ENCODE results near the gene TMEM269. TPM values are rescaled to one million over a fixed set of nuclear protein-coding genes. Genes with fewer than 3 reads are reported as not detected.

Gene TMEM269
- total RNA-seq, 1 experiment from 2014 or later: 0.68 TPM

GRCh38 chr1:42742617-42743316, 42.0 kb upstream of the TMEM269 start:
- POLR2A ChIA-PET: no interaction called here
- CTCF ChIA-PET: interaction anchor here (1.6 kb wide), 1 partner anchor 165 kb away, joined by 4 read pairs; no protein-coding TSS in a partner anchor
- H3K27me3 ChIP-seq (replicated peaks; ENCODE audit: control insufficient read depth, insufficient read depth, low read length): no peaks in the 10 kb centered on the region
- Mint-ChIP-seq H3K9me3 (ENCODE audit: unreplicated experiment) (no peaks in the 10 kb centered on the region), H3K4me3 (ENCODE audit: unreplicated experiment) (no peak overlapping the region), H3K36me3 (ENCODE audit: insufficient read depth, unreplicated experiment) (no peaks in the 10 kb centered on the region), H3K27ac (ENCODE audit: unreplicated experiment) (no peak overlapping the region), H3K4me1 (ENCODE audit: low read depth, unreplicated experiment) (peaks cover 9% of the 10 kb centered on the region), H3K27me3 (ENCODE audit: insufficient read depth, unreplicated experiment) (no peaks in the 10 kb centered on the region)
- H3K4me1 ChIP-seq: peaks cover 14% of the 10 kb centered on the region
- no peaks in the 10 kb centered on the region for H3K36me3 ChIP-seq (ENCODE audit: control insufficient read depth, insufficient read depth, low read length)
- no peaks in the 10 kb centered on the region for H3K9me3 ChIP-seq
- DNase-seq: peak in 1 of 2 experiments; percentile 10
- TF ChIP-seq CTCF (IDR thresholded peaks at IDR 0.05; ENCODE audit: insufficient read depth in 1 of 2, low read depth in 1 of 2, low read length in 1 of 2, severe bottlenecking in 1 of 2, unreplicated experiment in 1 of 2): no peak
- intact Hi-C loops (cut with micrococcal nuclease; ENCODE audit: unreplicated experiment): no loop called here
- BruUV-seq (replicated peaks): no TSS peak
- H3K4me3 ChIP-seq (ENCODE audit: low read depth, low read length): no peak overlapping the region

- H3K9me3 Mint-ChIP-seq (ENCODE audit: unreplicated experiment): no peaks in the 10 kb centered on the region
- Histone ChIP-seq H3K36me3 (ENCODE audit: control insufficient read depth, insufficient read depth, low read length) (no peaks in the 10 kb centered on the region), H3K4me1 (peaks cover 14% of the 10 kb centered on the region), H3K27me3 (replicated peaks; ENCODE audit: control insufficient read depth, insufficient read depth, low read length) (no peaks in the 10 kb centered on the region), H3K9me3 (no peaks in the 10 kb centered on the region), H3K4me3 (ENCODE audit: low read depth, low read length) (no peak overlapping the region)
- CTCF ChIA-PET: interaction anchor here (1.6 kb wide), 1 partner anchor 165 kb away, joined by 4 read pairs; no protein-coding TSS in a partner anchor
- POLR2A ChIA-PET: no interaction called here
- no peak overlapping the region for H3K4me3 Mint-ChIP-seq (ENCODE audit: unreplicated experiment)
- no peaks in the 10 kb centered on the region for H3K36me3 Mint-ChIP-seq (ENCODE audit: insufficient read depth, unreplicated experiment)
- no peak for TF ChIP-seq CTCF (IDR thresholded peaks at IDR 0.05; ENCODE audit: insufficient read depth in 1 of 2, low read depth in 1 of 2, low read length in 1 of 2, severe bottlenecking in 1 of 2, unreplicated experiment in 1 of 2)
- H3K27me3 Mint-ChIP-seq (ENCODE audit: insufficient read depth, unreplicated experiment): no peaks in the 10 kb centered on the region
- peak in 1 of 2 experiments; percentile 31 for DNase-seq
- H3K27ac Mint-ChIP-seq (ENCODE audit: unreplicated experiment): no peak overlapping the region
- H3K4me1 Mint-ChIP-seq (ENCODE audit: low read depth, unreplicated experiment): peaks cover 9% of the 10 kb centered on the region
- intact Hi-C loops (cut with micrococcal nuclease; ENCODE audit: unreplicated experiment): no loop called here
- no TSS peak for BruUV-seq (replicated peaks)
These were observed 41.3 kb upstream of the TMEM269 start for GRCh38 chr1:42743317-42744147.

GRCh38 chr1:42744148-42744413, 40.7 kb upstream of the TMEM269 start:
- DNase-seq: no peak
- TF ChIP-seq CTCF (IDR thresholded peaks at IDR 0.05; ENCODE audit: insufficient read depth in 1 of 2, low read depth in 1 of 2, low read length in 1 of 2, severe bottlenecking in 1 of 2, unreplicated experiment in 1 of 2): no peak
- H3K36me3 Mint-ChIP-seq (ENCODE audit: insufficient read depth, unreplicated experiment): no peaks in the 10 kb centered on the region
- intact Hi-C loops (cut with micrococcal nuclease; ENCODE audit: unreplicated experiment): no loop called here
- no peaks in the 10 kb centered on the region for H3K36me3 ChIP-seq (ENCODE audit: control insufficient read depth, insufficient read depth, low read length)
- no TSS peak for BruUV-seq (replicated peaks)
- H3K4me1 Mint-ChIP-seq (ENCODE audit: low read depth, unreplicated experiment): peaks cover 9% of the 10 kb centered on the region
- H3K9me3 Mint-ChIP-seq (ENCODE audit: unreplicated experiment): no peaks in the 10 kb centered on the region
- peaks cover 14% of the 10 kb centered on the region for H3K4me1 ChIP-seq
- no peaks in the 10 kb centered on the region for H3K9me3 ChIP-seq
- no peak overlapping the region for H3K4me3 Mint-ChIP-seq (ENCODE audit: unreplicated experiment)
- H3K27ac Mint-ChIP-seq (ENCODE audit: unreplicated experiment): no peak overlapping the region
- ChIA-PET CTCF (interaction anchor here (1.6 kb wide), 1 partner anchor 166 kb away, joined by 4 read pairs; no protein-coding TSS in a partner anchor), POLR2A (no interaction called here)
- H3K4me3 ChIP-seq (ENCODE audit: low read depth, low read length): no peak overlapping the region
- no peaks in the 10 kb centered on the region for H3K27me3 ChIP-seq (replicated peaks; ENCODE audit: control insufficient read depth, insufficient read depth, low read length)
- H3K27me3 Mint-ChIP-seq (ENCODE audit: insufficient read depth, unreplicated experiment): no peaks in the 10 kb centered on the region

Data from Caco-2 (cell line).